GM11168 (cell line): ENCODE measurements around the gene MACO1.

Source experiments
- in situ Hi-C: fragments of 300-500 bp; cut with MboI; formaldehyde crosslinking; loops from one replicate; pipeline ENCODE4 v1.12.0; 2022; ENCODE audit warnings: low sequenced_read_pairs; ENCODE audit not compliant: unreplicated experiment

The MACO1 gene

GRCh38 chr1:25517476-25518394, 87.0 kb downstream of the MACO1 start:
- in situ Hi-C loops = no loop called here

GRCh38 chr1:25519624-25520023, 88.9 kb downstream of the MACO1 start:
- in situ Hi-C loops = loop anchor here (10.0 kb wide), 1 partner anchor 295 kb away; the partner anchor contains the start of gene MTFR1L

- in situ Hi-C loops = loop anchor here (10.0 kb wide), 1 partner anchor 294 kb away; the partner anchor contains the start of gene MTFR1L
These were observed 89.9 kb downstream of the MACO1 start for GRCh38 chr1:25520446-25521061.

GRCh38 chr1:25522031-25522655, 91.4 kb downstream of the MACO1 start:
- in situ Hi-C loops = loop anchor here (10.0 kb wide), 1 partner anchor 293 kb away; the partner anchor contains the start of gene MTFR1L

GRCh38 chr1:25523542-25523941, 92.8 kb downstream of the MACO1 start:
- in situ Hi-C loops = loop anchor here (10.0 kb wide), 1 partner anchor 291 kb away; the partner anchor contains the start of gene MTFR1L

GRCh38 chr1:25524568-25525360, 94.1 kb downstream of the MACO1 start:
- in situ Hi-C loops = loop anchor here (10.0 kb wide), 1 partner anchor 290 kb away; the partner anchor contains the start of gene MTFR1L

GRCh38 chr1:25525361-25525688, 94.6 kb downstream of the MACO1 start:
- in situ Hi-C loops = loop anchor here (10.0 kb wide), 1 partner anchor 289 kb away; the partner anchor contains the start of gene MTFR1L

- in situ Hi-C loops = loop anchor here (10.0 kb wide), 1 partner anchor 288 kb away; the partner anchor contains the start of gene MTFR1L
These were observed 96.1 kb downstream of the MACO1 start for GRCh38 chr1:25526753-25527152.

- in situ Hi-C loops = loop anchor here (10.0 kb wide), 1 partner anchor 287 kb away; the partner anchor contains the start of gene MTFR1L
These were observed 96.6 kb downstream of the MACO1 start for GRCh38 chr1:25527226-25527846.

GRCh38 chr1:25527946-25528595, 97.4 kb downstream of the MACO1 start:
- in situ Hi-C loops = loop anchor here (10.0 kb wide), 1 partner anchor 287 kb away; the partner anchor contains the start of gene MTFR1L

- in situ Hi-C loops = loop anchor here (10.0 kb wide), 1 partner anchor 286 kb away; the partner anchor contains the start of gene MTFR1L
These were observed 98.3 kb downstream of the MACO1 start for GRCh38 chr1:25528881-25529517.

- in situ Hi-C loops = loop anchor here (10.0 kb wide), 1 partner anchor 285 kb away; the partner anchor contains the start of gene MTFR1L
These were observed 99.0 kb downstream of the MACO1 start for GRCh38 chr1:25529518-25530185.

- in situ Hi-C loops = no loop called here
These were observed 99.7 kb downstream of the MACO1 start for GRCh38 chr1:25530186-25531081.

- in situ Hi-C loops = no loop called here
These were observed 100.4 kb downstream of the MACO1 start for GRCh38 chr1:25531082-25531461.

- in situ Hi-C loops = no loop called here
These were observed 102.3 kb downstream of the MACO1 start for GRCh38 chr1:25532970-25533369.

- in situ Hi-C loops = no loop called here
These were observed 103.2 kb downstream of the MACO1 start for GRCh38 chr1:25533775-25534409.
